Thoracic aorta (tissue), 2 donors: Measurements from ENCODE around the gene ZBTB8B. TPM values are rescaled to one million over a fixed set of nuclear protein-coding genes. Genes with fewer than 3 reads are reported as not detected.

Source experiments
- ATAC-seq: fragments of 150-250 bp; one replicate; pipeline ENCODE4 v1.8.0; 2017; ENCODE audit warnings: low read depth; ENCODE audit not compliant: insufficient number of reproducible peaks, low FRiP score
- DNase-seq: peaks from one replicate; pipeline ENCODE4 v3.0.0-alpha.2; 2020; ENCODE audit warnings: low spot score
- H3K27ac ChIP-seq, 2 donors: fragments of 200-600 bp; sonication (generic); 1 replicate in 1 of 2; 2 replicates in 1 of 2; pipeline ENCODE4 v1.5.1; 2016; ENCODE audit warnings: mild to moderate bottlenecking in 2 of 2, moderate library complexity in 2 of 2
- H3K27me3 ChIP-seq: fragments of 200-600 bp; sonication (generic); replicated peaks from 2 replicates; pipeline ENCODE4 v1.6.0; 2016; ENCODE audit warnings: mild to moderate bottlenecking; ENCODE audit not compliant: insufficient read depth
- H3K36me3 ChIP-seq: fragments of 200-600 bp; sonication (generic); one replicate; pipeline ENCODE4 v1.5.1; 2016
- H3K4me1 ChIP-seq, 2 donors: fragments of 200-600 bp; sonication (generic); 1 replicate in 1 of 2; 2 replicates in 1 of 2; pipeline versions ENCODE4 v1.5.1 to v1.6.0; 2016; ENCODE audit warnings: low read depth in 2 of 2, mild to moderate bottlenecking in 1 of 2; ENCODE audit not compliant: control insufficient read depth in 1 of 2
- H3K4me3 ChIP-seq: fragments of 200-600 bp; sonication (generic); 2 replicates; pipeline ENCODE4 v1.5.1; 2016; ENCODE audit warnings: mild to moderate bottlenecking
- H3K9me3 ChIP-seq: fragments of 200-600 bp; sonication (generic); 2 replicates; pipeline ENCODE4 v1.5.1; 2016
- CTCF ChIP-seq: fragments of 200-600 bp; sonication (generic); IDR thresholded peaks from one replicate; pipeline ENCODE4 v1.5.1; 2019; ENCODE audit warnings: antibody characterized with exemption
- total RNA-seq, 2 donors: library from RNA; depleted of rRNA; stranded (reverse); fragments of >200 nt; gene quantifications; one replicate each; pipeline versions ENCODE4 v1.1.0 to v1.2.3, GENCODE V29; 2016

Gene ZBTB8B
- total RNA-seq: not detected

GRCh38 chr1:32464716-32465577 lies at the start of gene ZBTB8B:
Gene ZBTB8B, plus strand, starts transcription at chr1:32465072. Its CDS starts 5,553 bp downstream, at chr1:32470625.
- ATAC-seq: peak; percentile 24
- Histone ChIP-seq H3K9me3 (no peaks in the 10 kb centered on the region), H3K27me3 (peaks cover 5% of the 10 kb centered on the region)

GRCh38 chr1:32421775-32422174 lies 43.1 kb upstream of the ZBTB8B start:
- TF ChIP-seq CTCF: no peak
- H3K27me3 ChIP-seq: no peaks in the 10 kb centered on the region
- H3K4me1 ChIP-seq: peaks cover 5% of the 10 kb centered on the region in 2 donors
- H3K4me3 ChIP-seq: no peak overlapping the region
- no peaks in the 10 kb centered on the region for H3K9me3 ChIP-seq
- H3K36me3 ChIP-seq: no peaks in the 10 kb centered on the region
- no peak overlapping the region for H3K27ac ChIP-seq
- DNase-seq (no peak), ATAC-seq (no peak)

More at GRCh38 chr1:32464716-32465577, at the start of gene ZBTB8B:
- Histone ChIP-seq H3K4me1 (peaks cover 12 to 18% of the 10 kb centered on the region in 2 donors), H3K36me3 (no peaks in the 10 kb centered on the region), H3K27ac (no peak within 1 kb of the TSS), H3K4me3 (peak within 1 kb of the TSS; percentile 70)
- DNase-seq: no peak
- peak; percentile 19 for TF ChIP-seq CTCF

DNA sequence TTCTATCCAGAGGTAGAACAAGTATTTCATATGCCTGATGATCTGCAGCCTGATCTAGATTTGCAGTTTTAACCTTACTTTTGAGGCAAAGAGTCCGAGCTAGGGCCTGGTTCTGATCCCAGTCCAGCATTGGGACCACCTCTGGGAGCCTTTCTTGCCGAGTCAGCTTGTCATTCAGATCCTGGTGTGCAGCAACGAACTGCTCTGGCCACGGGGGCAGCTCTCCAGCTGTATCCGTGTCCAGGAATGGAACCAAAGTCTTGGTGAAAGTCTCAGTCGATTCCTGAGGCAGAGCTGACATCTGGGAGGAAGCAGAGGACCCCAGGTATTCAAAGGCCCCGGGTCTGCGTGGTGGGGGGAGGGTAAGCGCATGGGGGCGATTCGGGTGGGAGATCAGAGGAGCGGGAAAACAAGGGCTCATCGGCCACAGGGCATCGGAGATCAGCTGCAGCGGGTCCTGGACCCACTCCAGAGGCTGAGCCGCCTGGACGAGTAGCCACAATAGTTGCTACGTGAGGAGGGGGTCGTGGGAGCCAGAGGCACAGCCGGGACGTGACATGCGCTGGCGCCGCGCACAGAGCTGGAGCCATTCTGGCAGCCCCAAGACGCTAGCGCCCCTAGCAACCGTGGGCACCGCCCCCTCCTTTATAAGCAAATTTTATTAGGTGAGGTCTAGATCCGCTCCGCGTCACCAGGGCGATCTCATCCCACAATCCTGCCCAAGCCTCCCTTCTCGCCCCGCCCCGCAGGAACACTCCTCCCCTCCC lies 38.2 kb upstream of the ZBTB8B start:
- no peak for TF ChIP-seq CTCF
- Histone ChIP-seq H3K27me3 (no peaks in the 10 kb centered on the region), H3K36me3 (no peaks in the 10 kb centered on the region), H3K4me3 (peak overlapping the region; percentile 44), H3K9me3 (no peaks in the 10 kb centered on the region), H3K4me1 (peaks cover 6 to 8% of the 10 kb centered on the region in 2 donors), H3K27ac (no peak overlapping the region)
- no peak for ATAC-seq
- DNase-seq: no peak

GRCh38 chr1:32427264-32427963 lies 37.5 kb upstream of the ZBTB8B start:
- ATAC-seq (no peak), DNase-seq (no peak)
- H3K27ac ChIP-seq: no peak overlapping the region
- no peak overlapping the region for H3K4me3 ChIP-seq
- TF ChIP-seq CTCF: no peak
- H3K27me3 ChIP-seq: no peaks in the 10 kb centered on the region
- H3K36me3 ChIP-seq: no peaks in the 10 kb centered on the region
- H3K4me1 ChIP-seq: peaks cover 6 to 8% of the 10 kb centered on the region in 2 donors
- H3K9me3 ChIP-seq: no peaks in the 10 kb centered on the region
